HEK293T (cell line): ENCODE results near the gene CRYBG3.

ENCODE experiments used
- ARNT ChIP-seq: fragments of 450-650 bp; IDR thresholded peaks from 2 replicates; pipeline ENCODE4 v1.6.1; 2017; ENCODE audit warnings: mild to moderate bottlenecking
- ELF4 ChIP-seq: fragments of 450-650 bp; IDR thresholded peaks from 2 replicates; pipeline ENCODE4 v1.6.1; 2017; ENCODE audit warnings: antibody characterized with exemption
- FOXA1 ChIP-seq: fragments of 450-650 bp; IDR thresholded peaks from 2 replicates; pipeline ENCODE4 v1.6.1; 2016; ENCODE audit warnings: mild to moderate bottlenecking
- FOXM1 ChIP-seq: fragments of 450-650 bp; IDR thresholded peaks from 2 replicates; pipeline ENCODE4 v1.6.1; 2017; ENCODE audit warnings: mild to moderate bottlenecking, borderline replicate concordance
- LEF1 ChIP-seq: fragments of 450-650 bp; IDR thresholded peaks from 2 replicates; pipeline ENCODE4 v1.6.1; 2017; ENCODE audit warnings: mild to moderate bottlenecking, borderline replicate concordance
- NFRKB ChIP-seq: fragments of 450-650 bp; IDR thresholded peaks from 2 replicates; pipeline ENCODE4 v1.6.1; 2016; ENCODE audit warnings: mild to moderate bottlenecking, moderate library complexity
- SP1 ChIP-seq: fragments of 450-650 bp; IDR thresholded peaks from 2 replicates; pipeline ENCODE4 v1.6.1; 2017
- SUZ12 ChIP-seq: fragments of 450-650 bp; IDR thresholded peaks from 2 replicates; pipeline ENCODE4 v1.6.1; 2016; ENCODE audit warnings: mild to moderate bottlenecking
- TARDBP ChIP-seq: fragments of 450-650 bp; IDR thresholded peaks from 2 replicates; pipeline ENCODE4 v1.6.1; 2016
- ZNF384 ChIP-seq: fragments of 450-650 bp; IDR thresholded peaks from 2 replicates; pipeline ENCODE4 v1.6.1; 2016
- TF ChIP-seq, protein P1 (sequence below): fragments of 450-650 bp; IDR thresholded peaks from 2 replicates; pipeline ENCODE4 v1.6.1; 2016

DNA sequence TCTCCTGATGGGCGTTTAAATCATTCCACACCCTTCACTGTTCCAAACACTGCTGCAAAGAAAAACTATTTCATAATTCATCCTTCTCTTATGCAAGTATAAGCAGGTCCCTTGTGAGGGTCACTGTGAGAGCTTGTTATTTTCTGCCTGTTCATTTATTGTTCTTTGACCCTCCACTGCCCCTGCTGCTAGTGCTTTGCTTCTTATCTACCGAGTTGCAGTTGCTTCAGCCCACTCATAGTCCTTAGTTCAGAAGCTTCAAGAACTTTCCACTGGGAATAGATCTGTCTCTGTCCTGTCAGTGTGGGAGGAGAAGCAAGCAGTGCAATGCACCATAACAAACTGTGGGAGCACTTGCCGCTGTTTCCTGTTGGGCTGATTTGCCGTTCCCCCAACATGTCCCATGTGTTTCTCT is 110.6 kb downstream of the CRYBG3 start:
- no peak for TF ChIP-seq SUZ12
- TF ChIP-seq ZNF384, result no peak
- TF ChIP-seq FOXM1, result no peak
- no peak for TF ChIP-seq ELF4
- TF ChIP-seq TARDBP, result no peak
- TF ChIP-seq FOXA1, result no peak
- no peak for TF ChIP-seq ARNT
- TF ChIP-seq SP1, result no peak
- TF ChIP-seq LEF1, result no peak
- TF ChIP-seq, protein P1, sequence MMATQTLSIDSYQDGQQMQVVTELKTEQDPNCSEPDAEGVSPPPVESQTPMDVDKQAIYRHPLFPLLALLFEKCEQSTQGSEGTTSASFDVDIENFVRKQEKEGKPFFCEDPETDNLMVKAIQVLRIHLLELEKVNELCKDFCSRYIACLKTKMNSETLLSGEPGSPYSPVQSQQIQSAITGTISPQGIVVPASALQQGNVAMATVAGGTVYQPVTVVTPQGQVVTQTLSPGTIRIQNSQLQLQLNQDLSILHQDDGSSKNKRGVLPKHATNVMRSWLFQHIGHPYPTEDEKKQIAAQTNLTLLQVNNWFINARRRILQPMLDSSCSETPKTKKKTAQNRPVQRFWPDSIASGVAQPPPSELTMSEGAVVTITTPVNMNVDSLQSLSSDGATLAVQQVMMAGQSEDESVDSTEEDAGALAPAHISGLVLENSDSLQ, result no peak
- TF ChIP-seq NFRKB, result no peak
